IMR-90 (cell line): ENCODE data around the gene CCDC40. TPM values are rescaled to one million over a fixed set of nuclear protein-coding genes. Genes with fewer than 3 reads are reported as not detected.
A peak's percentile ranks its signal among the peaks of the same experiment; 100 is the strongest.

ENCODE experiments used
- ATAC-seq: fragments of 200-7000 bp; cut with Tn5 transposase; 2 replicates; pipeline ENCODE4 v1.9.1; 2020; ENCODE audit warnings: low read depth, mild to moderate bottlenecking, moderate library complexity
- BruUV-seq: library from RNA; stranded (reverse); fragments of 400-500 nt; replicated peaks from 2 replicates; lab custom pipeline; 2021; lab: Mats Ljungman, UMichigan
- CTCF ChIA-PET: fragments of 300-600 bp; formaldehyde crosslinking; extraction: SDS; loops from one replicate; lab custom pipeline; 2021; ENCODE audit warnings: antibody characterized with exemption; lab: Yijun Ruan, JAX
- POLR2A ChIA-PET: fragments of 300-600 bp; sonication (Branson Sonifier 250); formaldehyde crosslinking; loops from one replicate; lab custom pipeline; 2022; ENCODE audit warnings: antibody characterized with exemption; ENCODE audit not compliant: unreplicated experiment; lab: Charles Lee
- DNase-seq: peaks from one replicate; pipeline ENCODE4 v3.0.0; 2013
- H2AFZ ChIP-seq: replicated peaks from 2 replicates; pipeline ENCODE3; 2013; ENCODE audit warnings: low read length, mild to moderate bottlenecking; ENCODE audit not compliant: poor library complexity
- H2AK5ac ChIP-seq: 2 replicates; pipeline ENCODE4 v1.6.1; 2013; ENCODE audit warnings: low read depth, low read length, inconsistent platforms
- H2AK9ac ChIP-seq: replicated peaks from 2 replicates; pipeline ENCODE3; 2013; ENCODE audit warnings: mild to moderate bottlenecking, low read depth, low read length, moderate library complexity; ENCODE audit not compliant: poor library complexity
- H2BK120ac ChIP-seq: 2 replicates; pipeline ENCODE4 v1.6.1; 2013; ENCODE audit warnings: low read depth, low read length, inconsistent platforms
- H2BK15ac ChIP-seq: 3 replicates; pipeline ENCODE4 v1.6.1; 2013; ENCODE audit warnings: low read depth, low read length, inconsistent platforms
- H2BK20ac ChIP-seq: 2 replicates; pipeline ENCODE4 v1.6.1; 2013; ENCODE audit warnings: low read depth, mild to moderate bottlenecking, inconsistent platforms, low read length, moderate library complexity
- H2BK5ac ChIP-seq: 2 replicates; pipeline ENCODE4 v1.6.1; 2013; ENCODE audit warnings: mild to moderate bottlenecking, low read depth, low read length, inconsistent platforms; ENCODE audit not compliant: poor library complexity, severe bottlenecking
- H3K14ac ChIP-seq: replicated peaks from 2 replicates; pipeline ENCODE4 v1.6.1; 2013; ENCODE audit warnings: low read depth, low read length, inconsistent platforms
- H3K18ac ChIP-seq: 2 replicates; pipeline ENCODE4 v1.6.1; 2013; ENCODE audit warnings: low read depth, low read length, control low read depth
- H3K23ac ChIP-seq: 2 replicates; pipeline ENCODE4 v1.6.1; 2013; ENCODE audit warnings: low read depth, low read length, inconsistent platforms
- H3K27ac ChIP-seq: 2 replicates; pipeline ENCODE4 v1.5.1; 2013; ENCODE audit warnings: mild to moderate bottlenecking, control low read depth, low read length; ENCODE audit not compliant: insufficient read depth
- H3K27me3 ChIP-seq: 2 replicates; pipeline ENCODE4 v1.6.1; 2013; ENCODE audit warnings: low read length; ENCODE audit not compliant: control insufficient read depth, insufficient read depth
- H3K36me3 ChIP-seq: 2 replicates; pipeline ENCODE4 v1.6.1; 2013; ENCODE audit warnings: low read length, mixed read lengths; ENCODE audit not compliant: control insufficient read depth, insufficient read depth
- H3K4ac ChIP-seq: 2 replicates; pipeline ENCODE4 v1.6.1; 2013; ENCODE audit warnings: low read depth, low read length, inconsistent platforms
- H3K4me1 ChIP-seq: 2 replicates; pipeline ENCODE4 v1.6.1; 2013; ENCODE audit warnings: low read length, mixed read lengths; ENCODE audit not compliant: control insufficient read depth, insufficient read depth
- H3K4me2 ChIP-seq: 2 replicates; pipeline ENCODE4 v1.6.1; 2013; ENCODE audit warnings: low read depth, mild to moderate bottlenecking, control low read depth, low read length, moderate library complexity
- H3K4me3 ChIP-seq: 2 replicates; pipeline ENCODE4 v1.5.1; 2013; ENCODE audit warnings: low read depth, mild to moderate bottlenecking, control low read depth, low read length, moderate library complexity; ENCODE audit not compliant: insufficient read depth
- H3K56ac ChIP-seq: 2 replicates; pipeline ENCODE4 v1.6.1; 2013; ENCODE audit warnings: low read length, inconsistent platforms; ENCODE audit not compliant: insufficient read depth; ENCODE audit errors: extremely low read depth
- H3K79me1 ChIP-seq, 2 experiments: 2 replicates each; pipeline ENCODE4 v1.6.1; 2013; ENCODE audit warnings: low read length in 2 of 2, inconsistent platforms in 1 of 2, low read depth in 1 of 2
- H3K9ac ChIP-seq: 2 replicates; pipeline ENCODE4 v1.6.1; 2013; ENCODE audit warnings: low read depth, low read length, control low read depth
- H3K9me1 ChIP-seq: 2 replicates; pipeline ENCODE4 v1.6.1; 2013; ENCODE audit warnings: low read length, inconsistent platforms; ENCODE audit not compliant: insufficient read depth
- H3K9me3 ChIP-seq: 2 replicates; pipeline ENCODE4 v1.6.1; 2013; ENCODE audit warnings: low read length; ENCODE audit not compliant: control insufficient read depth, insufficient read depth
- H4K20me1 ChIP-seq: 2 replicates; pipeline ENCODE4 v1.6.1; 2013; ENCODE audit warnings: low read length, inconsistent platforms; ENCODE audit not compliant: insufficient read depth
- H4K5ac ChIP-seq: 2 replicates; pipeline ENCODE4 v1.6.1; 2013; ENCODE audit warnings: mild to moderate bottlenecking, low read depth, low read length, control low read depth
- H4K8ac ChIP-seq, 2 experiments: 2 replicates each; pipeline ENCODE4 v1.6.1; 2013; ENCODE audit warnings: low read depth in 2 of 2, low read length in 2 of 2, control low read depth in 1 of 2, inconsistent platforms in 1 of 2
- H4K91ac ChIP-seq: 2 replicates; pipeline ENCODE4 v1.6.1; 2013; ENCODE audit warnings: low read depth, low read length, inconsistent platforms; ENCODE audit not compliant: insufficient read depth
- MAFK ChIP-seq: IDR thresholded peaks from 2 replicates; pipeline ENCODE4 v1.6.1; 2012; ENCODE audit warnings: low read depth, low read length, improper control_type of control experiment
- MAZ ChIP-seq: IDR thresholded peaks from 2 replicates; pipeline ENCODE4 v1.6.1; 2012; ENCODE audit warnings: low read depth, mild to moderate bottlenecking, low read length, improper control_type of control experiment, moderate library complexity, borderline replicate concordance
- RAD21 ChIP-seq: IDR thresholded peaks from 2 replicates; pipeline ENCODE4 v1.6.1; 2012; ENCODE audit warnings: low read length, improper control_type of control experiment
- whole genome bisulfite sequencing, 2 experiments: methylation state at CpG; one replicate each; pipeline versions ENCODE4 v1.1.5 to v1.1.7; 2013; ENCODE audit warnings: missing lambda C conversion rate in 2 of 2; ENCODE audit not compliant: insufficient read length in 1 of 2; ENCODE audit errors: extremely low coverage in 2 of 2; 5-methylcytosine and 5-hydroxymethylcytosine counted together
- dilution Hi-C: fragments of 300-500 bp; cut with HindIII; formaldehyde crosslinking; loops from one replicate; pipeline ENCODE4 v1.14.3; 2018; ENCODE audit warnings: low sequenced_read_pairs; ENCODE audit not compliant: unreplicated experiment
- in situ Hi-C: fragments of 300-500 bp; cut with MboI; formaldehyde crosslinking; loops from 3 replicates; pipeline ENCODE4 v1.14.3; 2019; ENCODE audit warnings: low sequenced_read_pairs, inconsistent platforms, mixed read lengths
- intact Hi-C: fragments of 100-400 bp; cut with micrococcal nuclease; formaldehyde crosslinking; loops from 2 replicates; pipeline ENCODE4 v1.10.0; 2022
- polyA plus RNA-seq, 3 experiments: library from polyadenylated mRNA; depleted of rRNA; stranded (reverse); fragments of >200 nt; gene quantifications; 2 replicates each; pipeline ENCODE4 v1.2.3, GENCODE V29; 2012; ENCODE audit warnings: low replicate concordance in 1 of 3
- total RNA-seq: library from RNA; depleted of rRNA; stranded (reverse); fragments of >200 nt; gene quantifications from 2 replicates; pipeline ENCODE4 v1.2.3, GENCODE V29; 2012

CCDC40 gene
- total and polyA plus RNA-seq, 2 of the 4 experiments (the other 2 are of a cell fraction), result 0.90 to 4.7 TPM

GRCh38 chr17:80142929-80143328 lies 106.5 kb downstream of the CCDC40 start:
- no peak overlapping the region for H4K8ac ChIP-seq

More at GRCh38 chr17:80142929-80143328, 106.5 kb downstream of the CCDC40 start:
- Histone ChIP-seq H3K23ac (no peak overlapping the region), H2BK120ac (no peak overlapping the region), H3K56ac (no peak overlapping the region), H3K4me1 (peaks cover 5% of the 10 kb centered on the region; the same call in 1 of the 2 replicates), H3K36me3 (peaks cover 50% of the 10 kb centered on the region), H2BK5ac (no peak overlapping the region), H3K14ac (no peak overlapping the region), H4K5ac (no peak overlapping the region), H3K4me3 (no peak overlapping the region), H2BK20ac (no peak overlapping the region), H3K27me3 (no peaks in the 10 kb centered on the region), H3K9me3 (no peaks in the 10 kb centered on the region), H3K79me1 (peaks cover 22 to 62% of the 10 kb centered on the region in 2 experiments), H2AK5ac (no peak overlapping the region), H2BK15ac (no peak overlapping the region), H3K18ac (no peak overlapping the region), H3K4me2 (no peak overlapping the region), H3K27ac (no peak overlapping the region), H3K9me1 (peaks cover 10% of the 10 kb centered on the region), H4K91ac (no peak overlapping the region), H2AFZ (no peak overlapping the region), H4K20me1 (peaks cover 27% of the 10 kb centered on the region), H3K9ac (no peak overlapping the region), H2AK9ac (no peak overlapping the region), H3K4ac (no peak overlapping the region)
- intact Hi-C loops, result no loop called here
- TF ChIP-seq MAZ (no peak), MAFK (peak; percentile 71), RAD21 (no peak)
- in situ Hi-C loops, result no loop called here
- dilution Hi-C loops, result no loop called here
- no CpG with 5 or more reads among the region's 6 CpGs for whole genome bisulfite sequencing, 2 experiments
- POLR2A ChIA-PET, result no interaction called here
- DNase-seq (no peak), ATAC-seq (no peak)
- no TSS peak for BruUV-seq
- CTCF ChIA-PET, result interaction anchor here (3.2 kb wide), 1 partner anchor 42 kb away, joined by 9 read pairs; the partner anchor contains the start of gene GAA
